Erythroblast (primary cell): Measurements from ENCODE around the gene BBS9.

Source experiments
- GATA1 ChIP-seq: IDR thresholded peaks from 2 replicates; pipeline ENCODE4 v1.6.1; 2011; ENCODE audit warnings: low read depth, mild to moderate bottlenecking, control low read depth, low read length, moderate library complexity
- POLR2A ChIP-seq: IDR thresholded peaks from 2 replicates; pipeline ENCODE4 v1.6.1; 2011; ENCODE audit warnings: mild to moderate bottlenecking, low read length

- TF ChIP-seq POLR2A, result no peak
- TF ChIP-seq GATA1, result no peak
These were observed 30.0 kb upstream of the BBS9 start for GRCh38 chr7:33099154-33099940.
